HG02759 (cell line): ENCODE results near the gene ZDHHC20.

ENCODE experiments used
- ATAC-seq: cut with Tn5 transposase; IDR thresholded peaks from one replicate; pipeline ENCODE4 v1.9.1; 2021; ENCODE audit warnings: mild to moderate bottlenecking, moderate library complexity; ENCODE audit not compliant: unreplicated experiment

ZDHHC20 gene

GRCh38 chr13:21362741-21363140 is 96.4 kb downstream of the ZDHHC20 start:
- ATAC-seq: no peak

- no peak for ATAC-seq
Measured at GRCh38 chr13:21361706-21362105, 97.4 kb downstream of the ZDHHC20 start.

GRCh38 chr13:21361123-21361522 is 98.0 kb downstream of the ZDHHC20 start:
- no peak for ATAC-seq

GRCh38 chr13:21360463-21360862 is 98.6 kb downstream of the ZDHHC20 start:
- no peak for ATAC-seq

- ATAC-seq: no peak
Measured at GRCh38 chr13:21359855-21360254, 99.2 kb downstream of the ZDHHC20 start.

GRCh38 chr13:21355304-21355703 is 103.8 kb downstream of the ZDHHC20 start:
- no peak for ATAC-seq

- no peak for ATAC-seq
Measured at GRCh38 chr13:21354721-21355120, 104.4 kb downstream of the ZDHHC20 start.

GRCh38 chr13:21348488-21349120 is 110.5 kb downstream of the ZDHHC20 start:
- ATAC-seq: no peak

GRCh38 chr13:21347753-21348318 is 111.3 kb downstream of the ZDHHC20 start:
- ATAC-seq: no peak

GRCh38 chr13:21344662-21345176 is 114.4 kb downstream of the ZDHHC20 start:
- ATAC-seq: peak; percentile 77

- ATAC-seq: no peak
Measured at GRCh38 chr13:21343659-21344058, 115.4 kb downstream of the ZDHHC20 start.

- no peak for ATAC-seq
Measured at GRCh38 chr13:21342699-21343442, 116.2 kb downstream of the ZDHHC20 start.

- ATAC-seq: no peak
Measured at GRCh38 chr13:21341637-21342422, 117.3 kb downstream of the ZDHHC20 start.

GRCh38 chr13:21338639-21339278 is 120.3 kb downstream of the ZDHHC20 start:
- ATAC-seq: no peak

- ATAC-seq: no peak
Measured at GRCh38 chr13:21338156-21338555, 120.9 kb downstream of the ZDHHC20 start.

- ATAC-seq: no peak
Measured at GRCh38 chr13:21336609-21337349, 122.3 kb downstream of the ZDHHC20 start.

GRCh38 chr13:21333186-21333585 is 125.9 kb downstream of the ZDHHC20 start:
- ATAC-seq: no peak

GRCh38 chr13:21330126-21330861 is 128.8 kb downstream of the ZDHHC20 start:
- ATAC-seq: peak; percentile 90

GRCh38 chr13:21328836-21329477 is 130.1 kb downstream of the ZDHHC20 start:
- peak; percentile 37 for ATAC-seq
